ENCODE results near the gene PIP5K1C. TPM values are rescaled to one million over a fixed set of nuclear protein-coding genes. Genes with fewer than 3 reads are reported as not detected.
A peak's percentile ranks its signal among the peaks of the same experiment; 100 is the strongest.

The PIP5K1C gene
- total RNA-seq, 1 experiment from 2014 or later = 26.9 TPM

- DNase-seq (ENCODE audit: low read depth, low spot score) = no peak
Observed at GRCh38 chr19:3698974-3699740, 1.1 kb downstream of the PIP5K1C start.

More at GRCh38 chr19:3698974-3699740, 1.1 kb downstream of the PIP5K1C start:
- no peaks in the 10 kb centered on the region for H3K9me2 ChIP-seq (ENCODE audit: insufficient read depth)
- CTCF ChIA-PET = interaction anchor here (1.0 kb wide), 1 partner anchor 10 kb away, joined by 3 read pairs; no protein-coding TSS in a partner anchor
- H3K79me2 ChIP-seq (ENCODE audit: insufficient read depth, low read length) = peaks cover 48% of the 10 kb centered on the region
- no peak for TF ChIP-seq POLR2A (IDR thresholded peaks at IDR 0.05; ENCODE audit: borderline replicate concordance, extremely low read depth, insufficient read depth, insufficient read length)
- no peak for TF ChIP-seq TCF7L2 (IDR thresholded peaks at IDR 0.05; ENCODE audit: borderline replicate concordance, extremely low read depth, insufficient read depth, insufficient read length)
- no peak for TF ChIP-seq JUND (IDR thresholded peaks at IDR 0.05)
- no peak for TF ChIP-seq REST (IDR thresholded peaks at IDR 0.05; ENCODE audit: low read depth)
- no peak for TF ChIP-seq YY1 (IDR thresholded peaks at IDR 0.05; ENCODE audit: extremely low read depth, insufficient replicate concordance, low read depth, low read length)
- TF ChIP-seq CTCF (IDR thresholded peaks at IDR 0.05 in 2 of 3, conservative IDR thresholded peaks at IDR 0.05 in 1 of 3; ENCODE audit: borderline replicate concordance in 1 of 3, insufficient read depth in 1 of 3, low read depth in 2 of 3, low read length in 2 of 3) = no peak
- TF ChIP-seq ZFX (IDR thresholded peaks at IDR 0.05) = no peak
- no peak for TF ChIP-seq CBX3 (IDR thresholded peaks at IDR 0.05; ENCODE audit: low read depth)
- TF ChIP-seq RAD21 (IDR thresholded peaks at IDR 0.05; ENCODE audit: low read depth) = no peak
- TF ChIP-seq MAX (IDR thresholded peaks at IDR 0.05) = no peak
- no peak for TF ChIP-seq CEBPB (IDR thresholded peaks at IDR 0.05; ENCODE audit: low read depth)
- no peaks in the 10 kb centered on the region for H3K9me3 ChIP-seq (ENCODE audit: control insufficient read depth in 1 of 2, insufficient read depth in 1 of 2, low read depth in 1 of 2, low read length in 2 of 2)
- intact Hi-C loops (cut with micrococcal nuclease) = no loop called here
- H3K9ac ChIP-seq (ENCODE audit: low read length) = peak overlapping the region; percentile 77
- no peak for ATAC-seq
- no peaks in the 10 kb centered on the region for H3K27me3 ChIP-seq (ENCODE audit: insufficient read depth, low read length)
- no peaks in the 10 kb centered on the region for H4K20me1 ChIP-seq (ENCODE audit: insufficient read depth)
- H3K4me2 ChIP-seq (ENCODE audit: low read length) = peak overlapping the region; percentile 97
- no peaks in the 10 kb centered on the region; a peak in 1 of 4 replicates for H3K36me3 ChIP-seq (ENCODE audit: control insufficient read depth in 1 of 2, insufficient read depth in 2 of 2, low read length in 2 of 2)
- RAD21 ChIA-PET (ENCODE audit: low non-redundant PET in 1 of 2, low total read pairs in 2 of 2, uncharacterized antibody in 2 of 2, unreplicated experiment in 2 of 2) = no interaction called here
- H3K4me1 ChIP-seq (ENCODE audit: control insufficient read depth in 1 of 2, insufficient read depth in 2 of 2, low read length in 2 of 2) = peaks cover 2 to 16% of the 10 kb centered on the region in 2 experiments; a peak in 2 of 4 replicates
- peak overlapping the region; percentile 62 for H3K27ac ChIP-seq (ENCODE audit: low read depth, low read length)
- peak overlapping the region; percentile 78 to 86 for H3K4me3 ChIP-seq (replicated peaks in 1 of 2; ENCODE audit: low read depth in 1 of 2, low read length in 2 of 2)
- no peak overlapping the region for H2AFZ ChIP-seq (ENCODE audit: low read depth, low read length, poor library complexity, severe bottlenecking)
- POLR2A ChIA-PET = interaction anchor here (1.4 kb wide), 1 partner anchor 10 kb away, joined by 7 read pairs; no protein-coding TSS in a partner anchor
- BruUV-seq (replicated peaks) = no TSS peak
